ENCODE data around the gene TLCD5. TPM values are rescaled to one million over a fixed set of nuclear protein-coding genes. Genes with fewer than 3 reads are reported as not detected.

Gene TLCD5
- total RNA-seq, 1 experiment from 2014 or later: 7.1 TPM

GRCh38 chr11:120306519-120307242, 18.4 kb upstream of the TLCD5 start:
- no peak overlapping the region for H2BK15ac ChIP-seq (ENCODE audit: low read depth, low read length)
- no CpG with 5 or more reads among the region's 11 CpGs for WGBS (ENCODE audit: extremely low coverage, insufficient read length, low lambda C conversion rate)
- no peak overlapping the region for H2BK12ac ChIP-seq (ENCODE audit: insufficient read length, low read depth, low read length)
- H4K8ac ChIP-seq (replicated peaks; ENCODE audit: insufficient read length, low read depth, low read length): no peak overlapping the region
- no peak overlapping the region for H3K23ac ChIP-seq (ENCODE audit: insufficient read length, low read depth, low read length)
- no peak overlapping the region for H2AK5ac ChIP-seq (ENCODE audit: insufficient read length, low read length)
- no peak overlapping the region for H3K27ac Mint-ChIP-seq
- H2BK20ac ChIP-seq (ENCODE audit: low read depth, low read length, poor library complexity, severe bottlenecking): no peak overlapping the region
- H3K27ac ChIP-seq (ENCODE audit: insufficient read length, low read depth, low read length): no peak overlapping the region
- peaks cover 15% of the 10 kb centered on the region for H3K27me3 Mint-ChIP-seq (ENCODE audit: low read depth)
- no peak overlapping the region for H3K4me2 ChIP-seq (ENCODE audit: insufficient read depth, insufficient read length, low read length)
- H3K79me2 ChIP-seq (ENCODE audit: insufficient read depth, low read length): no peaks in the 10 kb centered on the region
- H3K9me3 ChIP-seq (ENCODE audit: control insufficient read depth, low read depth, low read length): no peaks in the 10 kb centered on the region
- no peak overlapping the region for H3T11ph ChIP-seq (ENCODE audit: low read length)
- H3K9ac ChIP-seq (ENCODE audit: extremely low read depth, insufficient read length, low read length): no peak overlapping the region
- no peaks in the 10 kb centered on the region for H3K9me3 Mint-ChIP-seq
- H4K91ac ChIP-seq (ENCODE audit: insufficient read length, low read depth, low read length): no peak overlapping the region
- H3K14ac ChIP-seq (ENCODE audit: insufficient read depth, low read length): no peak overlapping the region
- no peaks in the 10 kb centered on the region for H3K79me1 ChIP-seq (ENCODE audit: insufficient read depth, low read depth, low read length, poor library complexity, severe bottlenecking)
- no peak overlapping the region for H2BK5ac ChIP-seq (ENCODE audit: insufficient read length, low read length)
- H3K18ac ChIP-seq (ENCODE audit: insufficient read length, low read depth, low read length): no peak overlapping the region
- H3K27me3 ChIP-seq (ENCODE audit: insufficient read depth, low read length): no peaks in the 10 kb centered on the region
- no peak overlapping the region for H4K5ac ChIP-seq (ENCODE audit: insufficient read length, low read depth, low read length)
- no peaks in the 10 kb centered on the region for H3K23me2 ChIP-seq (ENCODE audit: insufficient read length, low read depth, low read length, poor library complexity, severe bottlenecking)
- TF ChIP-seq CTCF (conservative IDR thresholded peaks at IDR 0.05): peak; percentile 76
- DNase-seq: peak; percentile 89
- no peak overlapping the region for H3K4ac ChIP-seq (ENCODE audit: low read depth, low read length)
- no peak overlapping the region for H3K56ac ChIP-seq (ENCODE audit: insufficient read length, low read depth, low read length)
- H4K20me1 ChIP-seq (ENCODE audit: control insufficient read depth, insufficient read depth, insufficient read length): no peaks in the 10 kb centered on the region
- H3K4me1 ChIP-seq (ENCODE audit: insufficient read depth, low read length): no peaks in the 10 kb centered on the region; the same call in 1 of the 2 replicates
- no peak overlapping the region for H2AFZ ChIP-seq (ENCODE audit: low read length)
- no peaks in the 10 kb centered on the region for H3K36me3 Mint-ChIP-seq (ENCODE audit: insufficient read depth in 1 of 3, low read depth in 3 of 3)
- no peak overlapping the region for H3K4me3 Mint-ChIP-seq
- H3K4me1 Mint-ChIP-seq: peaks cover 26 to 27% of the 10 kb centered on the region in 2 experiments
- H2BK120ac ChIP-seq (ENCODE audit: low read depth, low read length, poor library complexity, severe bottlenecking): no peak overlapping the region
